Sigmoid colon (tissue), 7 donors: ENCODE data around the gene PRADC1. TPM values are rescaled to one million over a fixed set of nuclear protein-coding genes. Genes with fewer than 3 reads are reported as not detected.
A peak's percentile ranks its signal among the peaks of the same experiment; 100 is the strongest.

Source experiments
- DNase-seq: peaks from one replicate; pipeline ENCODE4 v3.0.0-alpha.2; 2019
- H3K27ac ChIP-seq, 4 donors: fragments of 200-600 bp; sonication (generic); one replicate each; pipeline ENCODE4 v1.5.1; 2016 to 2019; ENCODE audit warnings: mild to moderate bottlenecking in 1 of 4
- H3K27me3 ChIP-seq, 3 donors: fragments of 200-600 bp; sonication (generic); one replicate each; pipeline ENCODE4 v1.5.1; 2019; ENCODE audit warnings: mild to moderate bottlenecking in 1 of 3
- H3K36me3 ChIP-seq, 4 donors: fragments of 200-600 bp; sonication (generic); one replicate each; pipeline ENCODE4 v1.5.1; 2016 to 2019
- H3K4me1 ChIP-seq, 4 donors: fragments of 200-600 bp; sonication (generic); one replicate each; pipeline ENCODE4 v1.5.1; 2017 to 2019
- H3K4me3 ChIP-seq, 4 donors: fragments of 200-600 bp; sonication (generic); one replicate each; pipeline ENCODE4 v1.5.1; 2017 to 2019; ENCODE audit warnings: mild to moderate bottlenecking in 2 of 4, moderate library complexity in 1 of 4
- H3K9me3 ChIP-seq, 4 donors: fragments of 200-600 bp in 3 of 4; sonication (generic) in 3 of 4; one replicate each; pipeline versions ENCODE4 v1.5.1 to v1.6.1; 2013 to 2019
- CTCF ChIP-seq, 4 experiments: fragments of 450-650 bp in 3 of 4; fragments of 200-600 bp in 1 of 4; IDR thresholded peaks; one replicate each; pipeline ENCODE4 v1.5.1; 2016 to 2019; ENCODE audit warnings: antibody characterized with exemption in 4 of 4, mild to moderate bottlenecking in 3 of 4, moderate library complexity in 2 of 4
- EP300 ChIP-seq, 4 donors: sonication (generic); formaldehyde crosslinking; IDR thresholded peaks; one replicate each; pipeline ENCODE4 v1.6.1; 2017; ENCODE audit warnings: antibody characterized with exemption in 4 of 4
- POLR2A ChIP-seq, 2 donors: fragments of 450-650 bp; IDR thresholded peaks; one replicate each; pipeline ENCODE4 v1.6.1; 2016; ENCODE audit warnings: antibody characterized with exemption in 2 of 2, mild to moderate bottlenecking in 2 of 2, moderate library complexity in 2 of 2
- POLR2AphosphoS5 ChIP-seq, 4 donors: sonication (generic); formaldehyde crosslinking; IDR thresholded peaks; one replicate each; pipeline ENCODE4 v1.6.1; 2017; ENCODE audit warnings: antibody characterized with exemption in 4 of 4
- WGBS, 2 donors: extraction: QIAGEN DNeasy Blood & Tissue Kit; methylation state at CpG; one replicate each; pipeline ENCODE4 v1.1.7; 2013; 5-methylcytosine and 5-hydroxymethylcytosine counted together
- intact Hi-C: fragments of 100-400 bp; cut with DNase I; formaldehyde crosslinking; loops from one replicate; pipeline ENCODE4 v1.15.1; 2023
- polyA plus RNA-seq, 3 donors: library from polyadenylated mRNA; stranded (reverse); fragments of 200-250 nt; gene quantifications; one replicate each; pipeline ENCODE4 v1.2.3, GENCODE V29; 2013
- total RNA-seq, 4 donors: library from RNA; depleted of rRNA; stranded (reverse); fragments of >200 nt; gene quantifications; one replicate each; pipeline ENCODE4 v1.1.0, GENCODE V29; 2016
- donor health status: healthy with polysubstance abuse.
- donor health status: Bipolar disorder and iron deficiency.
- donor health status: healthy.

Gene PRADC1
- total and polyA plus RNA-seq, 7 donors = 27.7 to 68.1 (median 42.3) TPM

DNA sequence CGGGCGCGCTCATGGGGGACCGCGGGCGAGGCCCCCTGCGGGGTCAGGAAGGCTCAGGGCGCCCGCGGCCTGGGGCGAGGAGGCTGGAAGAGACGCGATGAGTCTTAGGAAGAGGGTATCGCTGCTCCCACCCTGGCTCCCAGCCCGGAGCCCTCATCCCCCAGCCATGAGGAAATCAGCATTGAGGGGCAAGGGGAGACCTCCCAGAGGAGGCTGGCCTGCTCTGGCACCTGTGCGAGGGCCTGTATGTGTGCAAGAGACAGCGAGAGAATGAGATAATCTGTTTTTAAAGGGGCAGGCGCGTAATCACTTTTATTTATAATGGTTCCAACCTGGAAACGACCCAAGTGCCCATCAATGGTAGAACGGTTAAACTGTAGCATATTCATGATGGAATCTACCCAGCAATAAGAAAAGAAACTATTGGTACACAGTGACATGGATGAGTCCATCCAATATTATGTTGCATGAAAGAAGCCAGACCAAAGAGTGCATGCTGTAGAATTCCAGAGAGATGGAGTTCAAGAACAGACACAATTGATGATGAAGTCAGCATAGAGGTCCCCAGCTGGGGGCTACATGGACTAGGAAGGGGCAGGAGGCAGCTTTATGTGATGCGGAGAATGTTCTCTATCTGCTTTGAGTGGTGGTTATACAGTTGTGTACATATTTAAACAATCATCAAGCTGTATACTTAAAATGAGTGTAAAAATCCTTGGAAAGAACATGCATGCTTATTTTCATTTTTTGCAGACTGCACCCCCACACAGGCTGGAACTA, 36.8 kb upstream of the PRADC1 start:
- intact Hi-C loops = no loop called here
- H3K27me3 ChIP-seq = peaks cover 20 to 51% (median 45%) of the 10 kb centered on the region in 3 donors
- H3K36me3 ChIP-seq = no peaks in the 10 kb centered on the region
- WGBS, 2 donors = 13 to 29% methylated on average over 22 of the region's 22 CpGs
- no peak for DNase-seq
- no peaks in the 10 kb centered on the region for H3K9me3 ChIP-seq
- H3K27ac ChIP-seq = no peak overlapping the region
- no peak for TF ChIP-seq CTCF (IDR thresholded peaks at IDR 0.05)
- TF ChIP-seq POLR2A (IDR thresholded peaks at IDR 0.05) = no peak
- TF ChIP-seq POLR2AphosphoS5 (IDR thresholded peaks at IDR 0.05) = no peak
- TF ChIP-seq EP300 (IDR thresholded peaks at IDR 0.05) = no peak
- H3K4me3 ChIP-seq = peak overlapping the region in 2 of 4 donors; percentile 7 to 10
- H3K4me1 ChIP-seq = peaks cover 0 to 17% (median 10%) of the 10 kb centered on the region in 4 donors

- intact Hi-C loops = no loop called here
- H3K9me3 ChIP-seq = no peaks in the 10 kb centered on the region
- H3K4me3 ChIP-seq = peak overlapping the region in 3 of 4 donors; percentile 7 to 27 (median 10)
- no peak for DNase-seq
- H3K27ac ChIP-seq = no peak overlapping the region
- 7 to 24% methylated on average over 113 of the region's 113 CpGs for WGBS, 2 donors
- peaks cover 0 to 17% (median 10%) of the 10 kb centered on the region in 4 donors for H3K4me1 ChIP-seq
- peaks cover 20 to 51% (median 45%) of the 10 kb centered on the region in 3 donors for H3K27me3 ChIP-seq
- TF ChIP-seq POLR2AphosphoS5 (IDR thresholded peaks at IDR 0.05) = no peak
- no peak for TF ChIP-seq EP300 (IDR thresholded peaks at IDR 0.05)
- TF ChIP-seq CTCF (IDR thresholded peaks at IDR 0.05) = no peak
- TF ChIP-seq POLR2A (IDR thresholded peaks at IDR 0.05) = no peak
- no peaks in the 10 kb centered on the region for H3K36me3 ChIP-seq
These were observed 36.0 kb upstream of the PRADC1 start for GRCh38 chr2:73268830-73269685.

DNA sequence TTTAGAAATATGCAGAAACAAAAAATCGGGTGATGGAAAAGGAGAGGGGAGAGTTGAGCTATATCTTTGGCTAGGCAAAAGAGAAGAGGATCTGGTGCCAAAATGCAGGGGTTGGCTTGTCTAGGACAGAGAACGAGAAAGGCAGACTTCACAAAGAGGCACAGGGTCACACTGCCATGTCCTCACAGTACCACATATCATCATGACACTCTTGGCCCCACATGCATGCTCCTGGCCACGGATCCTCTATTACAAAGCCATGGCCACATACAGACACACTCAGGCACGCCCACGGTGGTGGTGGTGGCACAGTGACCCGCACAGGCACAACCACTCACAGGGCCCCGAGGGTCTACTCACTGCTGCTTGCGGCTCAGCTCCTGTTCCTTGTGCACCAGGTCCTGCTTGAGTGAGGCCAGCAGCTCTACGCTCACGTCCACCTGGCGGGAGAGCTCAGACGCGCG, 35.4 kb upstream of the PRADC1 start:
- Histone ChIP-seq H3K27ac (no peak overlapping the region), H3K36me3 (no peaks in the 10 kb centered on the region), H3K4me3 (peak overlapping the region in 2 of 4 donors; percentile 10 to 27), H3K9me3 (no peaks in the 10 kb centered on the region), H3K4me1 (peaks cover 0 to 17% (median 10%) of the 10 kb centered on the region in 4 donors), H3K27me3 (peaks cover 20 to 51% (median 45%) of the 10 kb centered on the region in 3 donors)
- TF ChIP-seq POLR2AphosphoS5 (IDR thresholded peaks at IDR 0.05) = no peak
- TF ChIP-seq CTCF (IDR thresholded peaks at IDR 0.05) = no peak
- TF ChIP-seq EP300 (IDR thresholded peaks at IDR 0.05) = no peak
- TF ChIP-seq POLR2A (IDR thresholded peaks at IDR 0.05) = no peak
- no peak for DNase-seq
- intact Hi-C loops = no loop called here
- 22 to 62% methylated on average over 14 of the region's 14 CpGs for WGBS, 2 donors

GRCh38 chr2:73267008-73267407, 34.0 kb upstream of the PRADC1 start:
- no peak for DNase-seq
- Histone ChIP-seq H3K27me3 (peaks cover 20 to 51% (median 45%) of the 10 kb centered on the region in 3 donors), H3K4me3 (no peak overlapping the region), H3K36me3 (no peaks in the 10 kb centered on the region), H3K9me3 (no peaks in the 10 kb centered on the region), H3K4me1 (peaks cover 0 to 17% (median 10%) of the 10 kb centered on the region in 4 donors), H3K27ac (no peak overlapping the region)
- WGBS, 2 donors = 96 to 98% methylated on average over 4 of the region's 4 CpGs
- TF ChIP-seq CTCF (IDR thresholded peaks at IDR 0.05) (no peak), POLR2A (IDR thresholded peaks at IDR 0.05) (no peak), EP300 (IDR thresholded peaks at IDR 0.05) (no peak), POLR2AphosphoS5 (IDR thresholded peaks at IDR 0.05) (no peak)
- intact Hi-C loops = no loop called here
